Coronary artery (tissue), 2 donors: ENCODE results near the gene DNAAF8.

ENCODE experiments used
- DNase-seq: peaks from one replicate; pipeline ENCODE4 v3.0.0-alpha.2; 2017; ENCODE audit warnings: low spot score
- H3K27ac ChIP-seq, 2 donors: fragments of 200-600 bp; sonication (generic); one replicate each; pipeline ENCODE4 v1.5.1; 2016 to 2019
- H3K4me3 ChIP-seq: fragments of 200-600 bp; sonication (generic); 2 replicates; pipeline ENCODE4 v1.5.1; 2016; ENCODE audit warnings: mild to moderate bottlenecking, moderate library complexity
- TF ChIP-seq, protein P1 (sequence below): fragments of 200-600 bp; sonication (generic); IDR thresholded peaks from one replicate; pipeline ENCODE4 v1.5.1; 2019; ENCODE audit warnings: antibody characterized with exemption

DNAAF8 gene

GRCh38 chr16:4726616-4727015, 7.7 kb upstream of the DNAAF8 start:
- Histone ChIP-seq H3K4me3 (no peak overlapping the region), H3K27ac (no peak overlapping the region)
- TF ChIP-seq, protein P1, sequence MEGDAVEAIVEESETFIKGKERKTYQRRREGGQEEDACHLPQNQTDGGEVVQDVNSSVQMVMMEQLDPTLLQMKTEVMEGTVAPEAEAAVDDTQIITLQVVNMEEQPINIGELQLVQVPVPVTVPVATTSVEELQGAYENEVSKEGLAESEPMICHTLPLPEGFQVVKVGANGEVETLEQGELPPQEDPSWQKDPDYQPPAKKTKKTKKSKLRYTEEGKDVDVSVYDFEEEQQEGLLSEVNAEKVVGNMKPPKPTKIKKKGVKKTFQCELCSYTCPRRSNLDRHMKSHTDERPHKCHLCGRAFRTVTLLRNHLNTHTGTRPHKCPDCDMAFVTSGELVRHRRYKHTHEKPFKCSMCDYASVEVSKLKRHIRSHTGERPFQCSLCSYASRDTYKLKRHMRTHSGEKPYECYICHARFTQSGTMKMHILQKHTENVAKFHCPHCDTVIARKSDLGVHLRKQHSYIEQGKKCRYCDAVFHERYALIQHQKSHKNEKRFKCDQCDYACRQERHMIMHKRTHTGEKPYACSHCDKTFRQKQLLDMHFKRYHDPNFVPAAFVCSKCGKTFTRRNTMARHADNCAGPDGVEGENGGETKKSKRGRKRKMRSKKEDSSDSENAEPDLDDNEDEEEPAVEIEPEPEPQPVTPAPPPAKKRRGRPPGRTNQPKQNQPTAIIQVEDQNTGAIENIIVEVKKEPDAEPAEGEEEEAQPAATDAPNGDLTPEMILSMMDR = no peak
- DNase-seq = no peak

DNA sequence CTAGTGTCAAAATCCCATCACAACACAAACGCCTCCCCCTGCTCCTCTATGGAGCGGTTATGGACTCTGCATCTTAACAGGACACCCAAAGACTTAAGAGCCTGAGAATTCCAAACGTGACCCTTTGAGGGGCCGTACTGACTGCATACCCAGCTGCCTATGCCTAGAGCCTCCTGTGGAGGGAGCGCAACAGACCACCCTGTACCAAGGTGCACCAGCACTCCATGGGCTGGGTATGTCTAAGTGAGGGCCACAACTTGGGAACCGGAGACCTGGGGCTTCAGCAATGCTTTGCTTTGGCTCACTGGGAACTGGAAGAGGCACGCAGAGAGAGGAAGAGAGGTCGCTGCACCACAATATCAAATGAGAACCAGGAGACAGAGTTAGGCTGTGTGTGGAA, 5.7 kb upstream of the DNAAF8 start:
- TF ChIP-seq, protein P1 = no peak
- Histone ChIP-seq H3K27ac (no peak overlapping the region), H3K4me3 (no peak overlapping the region)
- no peak for DNase-seq

DNA sequence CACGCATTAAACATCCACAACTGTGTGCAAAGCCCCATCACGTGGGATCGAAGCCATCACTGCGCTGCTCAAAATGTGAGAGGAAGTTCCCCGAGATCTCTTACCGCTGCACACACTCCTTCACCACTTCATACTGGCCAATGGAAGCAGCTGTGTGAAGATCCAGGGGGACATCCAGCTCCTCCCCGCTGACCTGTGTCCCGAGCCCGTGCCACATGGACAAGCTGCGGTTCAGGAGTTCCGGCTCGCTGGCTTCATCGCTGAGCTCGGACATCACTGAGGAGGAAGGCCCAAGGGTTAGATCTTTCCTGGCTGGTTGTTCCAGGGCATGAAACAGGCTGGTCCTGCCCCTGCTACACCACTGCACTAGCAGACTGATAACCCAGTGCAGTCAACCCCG, 4.5 kb upstream of the DNAAF8 start:
- DNase-seq = no peak
- Histone ChIP-seq H3K4me3 (no peak overlapping the region), H3K27ac (no peak overlapping the region)
- TF ChIP-seq, protein P1 = no peak

DNA sequence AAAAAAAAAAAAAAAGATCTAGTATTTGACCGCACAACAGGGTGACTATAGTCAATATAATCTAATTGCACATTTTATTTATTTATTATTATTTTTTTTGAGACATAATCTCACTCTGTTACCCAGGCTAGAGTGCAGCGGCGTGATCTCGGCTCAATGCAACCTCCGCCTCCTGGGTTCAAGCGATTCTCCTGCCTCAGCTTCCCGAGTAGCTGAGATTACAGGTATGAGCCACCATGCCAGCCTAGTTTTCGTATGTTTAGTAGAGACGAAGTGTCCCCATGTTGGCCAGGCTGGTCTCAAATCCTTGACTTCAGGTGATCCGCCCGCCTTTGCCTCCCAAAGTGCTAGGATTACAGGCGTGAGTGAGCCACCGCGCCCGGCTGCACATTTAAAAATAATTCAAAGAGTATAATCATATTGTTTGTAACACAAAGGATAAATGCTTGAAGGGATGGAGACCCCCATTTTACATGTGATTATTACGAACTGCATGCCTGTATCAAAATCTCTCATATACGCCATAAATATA, 1.1 kb upstream of the DNAAF8 start:
- Histone ChIP-seq H3K4me3 (peak overlapping the region; percentile 83), H3K27ac (peak overlapping the region in 1 of 2 donors; percentile 29)
- TF ChIP-seq, protein P1 = no peak
- no peak for DNase-seq

DNA sequence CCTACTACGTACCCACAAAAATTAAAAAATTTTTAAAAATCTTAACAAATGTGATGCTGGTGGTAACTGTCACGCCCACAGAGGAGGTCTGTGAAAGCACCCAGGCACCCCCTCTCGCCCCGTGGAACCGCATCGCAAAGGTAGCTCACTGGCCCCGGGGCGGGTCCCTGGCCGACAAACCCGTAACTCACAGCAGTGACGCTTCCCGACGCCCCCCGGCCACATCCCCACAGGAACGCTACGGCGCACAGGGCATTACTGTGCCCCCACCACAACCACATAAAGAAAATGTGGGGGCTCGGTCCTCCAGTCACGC, 632 bp upstream of the DNAAF8 start:
- DNase-seq = no peak
- H3K4me3 ChIP-seq = peak overlapping the region; percentile 83
- peak overlapping the region; percentile 29 to 90 for H3K27ac ChIP-seq
- TF ChIP-seq, protein P1 = no peak

DNA sequence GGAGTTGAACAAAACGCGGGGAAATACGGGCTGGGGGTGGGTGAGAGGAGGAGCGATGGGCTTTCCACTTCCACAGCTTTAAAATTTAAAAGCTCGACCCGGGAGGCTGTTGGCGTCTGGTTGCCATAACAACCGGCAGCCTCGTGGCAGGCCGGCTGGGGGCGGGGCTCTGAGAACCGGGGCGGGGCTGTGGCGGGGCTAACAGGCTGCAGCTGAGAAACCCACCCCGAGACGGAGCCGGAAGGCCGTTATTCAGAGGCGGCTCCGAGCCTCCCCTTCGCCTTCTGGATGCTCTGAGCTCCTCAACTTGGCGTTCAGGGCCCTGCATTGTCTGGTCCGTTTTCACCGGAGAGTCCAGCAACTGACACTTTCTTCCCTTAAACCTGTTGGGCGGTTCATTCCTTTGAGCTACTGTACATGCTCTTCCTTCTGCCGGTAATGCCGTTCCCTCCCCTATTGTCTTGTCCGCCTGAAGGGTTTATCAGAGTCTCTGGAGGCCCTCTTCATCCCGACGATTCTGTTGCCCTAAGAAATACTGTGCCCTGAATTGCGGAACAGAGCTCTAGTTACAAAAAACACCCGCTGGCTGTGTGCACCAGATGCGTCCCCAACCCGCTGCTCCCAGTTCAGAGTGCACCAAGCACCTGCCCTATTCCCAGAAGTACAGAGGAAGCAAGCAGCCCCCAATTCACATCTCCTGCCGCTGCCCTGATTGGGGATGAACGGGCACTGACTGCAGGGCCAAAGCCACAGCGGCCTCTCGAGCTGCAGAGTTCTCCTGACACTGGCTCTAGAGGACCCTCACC, 596 bp downstream of the DNAAF8 start:
- TF ChIP-seq, protein P1 = no peak

GRCh38 chr16:4736546-4736945, 2.2 kb downstream of the DNAAF8 start:
- no peak for DNase-seq
- TF ChIP-seq, protein P1 = no peak
- H3K4me3 ChIP-seq = no peak overlapping the region
- no peak overlapping the region for H3K27ac ChIP-seq

More for the DNA sequence above, 596 bp downstream of the DNAAF8 start:
- peak; percentile 89 for DNase-seq
- Histone ChIP-seq H3K4me3 (peak overlapping the region; percentile 83), H3K27ac (peak overlapping the region; percentile 39 to 90)
